ENCODE measurements around the gene IGFLR1. TPM values are rescaled to one million over a fixed set of nuclear protein-coding genes. Genes with fewer than 3 reads are reported as not detected.

The IGFLR1 gene
- total RNA-seq, 1 donor from 2014 or later: not detected

DNA sequence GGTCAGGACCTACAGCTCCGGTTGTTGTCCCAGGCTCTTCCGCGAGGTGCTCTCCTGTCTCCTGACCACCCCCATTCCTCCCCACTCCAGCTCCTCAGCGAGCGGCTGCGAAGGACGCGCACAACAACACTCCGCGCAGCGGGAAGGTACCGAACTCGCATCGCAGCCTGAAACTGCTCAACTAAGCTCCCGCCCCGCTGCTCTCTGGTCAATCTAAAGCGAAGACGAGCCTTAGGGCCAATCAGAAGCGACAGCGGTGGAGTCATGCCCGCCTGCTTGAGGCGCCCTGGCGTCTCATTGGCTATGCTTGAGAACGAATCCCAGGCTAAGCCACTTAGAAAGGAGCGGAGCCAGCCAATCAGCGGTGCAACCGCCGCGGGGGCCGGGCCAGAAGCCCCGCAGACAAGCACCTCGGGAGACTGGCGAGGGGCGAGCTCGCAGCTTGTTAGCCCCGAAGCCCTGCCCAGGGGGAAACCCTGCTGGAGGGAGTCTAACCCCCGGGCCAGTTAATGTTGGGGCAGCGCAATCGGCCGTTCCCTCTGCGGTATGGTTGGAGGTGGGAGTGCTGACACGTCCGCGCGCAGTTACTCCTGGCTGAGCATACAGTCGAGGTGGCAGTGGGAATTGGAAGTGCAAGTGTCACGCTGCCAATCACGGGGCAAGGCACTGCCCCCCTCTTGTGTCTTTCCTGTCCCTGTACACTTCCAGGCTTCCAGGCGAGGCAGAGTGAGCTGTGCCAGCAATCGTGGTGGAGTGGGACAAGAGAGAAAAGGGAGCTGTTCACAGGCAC lies 39.8 kb downstream of the IGFLR1 start:
- H3K4me3 ChIP-seq: peak overlapping the region; percentile 64 to 65
- no peaks in the 10 kb centered on the region for H3K36me3 ChIP-seq
- no peak overlapping the region for H3K27ac ChIP-seq
- H3K9me3 ChIP-seq: no peaks in the 10 kb centered on the region
- no peaks in the 10 kb centered on the region for H3K27me3 ChIP-seq
- H3K4me1 ChIP-seq: peaks cover 2 to 3% of the 10 kb centered on the region in 2 donors
- DNase-seq (ENCODE audit: low spot score in 2 of 2): peak; percentile 94 to 98
- intact Hi-C loops (cut with DNase I): loop anchor here (1.0 to 5.0 kb wide), 5 partner anchors 15 to 75 kb away; partner anchors contain the start of genes ARHGAP33 and PROSER3
- TF ChIP-seq, protein P1, sequence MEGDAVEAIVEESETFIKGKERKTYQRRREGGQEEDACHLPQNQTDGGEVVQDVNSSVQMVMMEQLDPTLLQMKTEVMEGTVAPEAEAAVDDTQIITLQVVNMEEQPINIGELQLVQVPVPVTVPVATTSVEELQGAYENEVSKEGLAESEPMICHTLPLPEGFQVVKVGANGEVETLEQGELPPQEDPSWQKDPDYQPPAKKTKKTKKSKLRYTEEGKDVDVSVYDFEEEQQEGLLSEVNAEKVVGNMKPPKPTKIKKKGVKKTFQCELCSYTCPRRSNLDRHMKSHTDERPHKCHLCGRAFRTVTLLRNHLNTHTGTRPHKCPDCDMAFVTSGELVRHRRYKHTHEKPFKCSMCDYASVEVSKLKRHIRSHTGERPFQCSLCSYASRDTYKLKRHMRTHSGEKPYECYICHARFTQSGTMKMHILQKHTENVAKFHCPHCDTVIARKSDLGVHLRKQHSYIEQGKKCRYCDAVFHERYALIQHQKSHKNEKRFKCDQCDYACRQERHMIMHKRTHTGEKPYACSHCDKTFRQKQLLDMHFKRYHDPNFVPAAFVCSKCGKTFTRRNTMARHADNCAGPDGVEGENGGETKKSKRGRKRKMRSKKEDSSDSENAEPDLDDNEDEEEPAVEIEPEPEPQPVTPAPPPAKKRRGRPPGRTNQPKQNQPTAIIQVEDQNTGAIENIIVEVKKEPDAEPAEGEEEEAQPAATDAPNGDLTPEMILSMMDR (IDR thresholded peaks at IDR 0.05): no peak

DNA sequence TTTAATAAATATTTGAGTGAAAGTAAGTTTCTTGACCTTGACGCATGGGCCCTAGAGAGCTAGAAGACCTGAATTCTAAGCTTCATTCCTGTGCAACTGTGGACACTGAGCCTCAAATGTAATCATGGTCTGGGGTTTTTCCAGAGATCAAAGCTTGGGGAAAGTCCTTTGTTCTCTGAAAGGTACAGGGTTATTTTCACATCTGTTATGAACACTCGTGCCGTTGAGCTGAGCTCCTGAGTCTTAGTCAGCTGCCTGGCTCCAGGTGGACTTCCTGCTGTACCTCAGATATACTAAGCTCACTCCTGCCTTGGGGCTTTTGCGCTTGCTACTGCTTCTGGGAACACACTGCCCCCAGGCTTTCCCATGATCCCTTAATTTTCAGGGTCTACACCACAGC lies 45.4 kb downstream of the IGFLR1 start:
- no peaks in the 10 kb centered on the region for H3K36me3 ChIP-seq
- H3K9me3 ChIP-seq: no peaks in the 10 kb centered on the region
- TF ChIP-seq, protein P1 (IDR thresholded peaks at IDR 0.05): no peak
- intact Hi-C loops (cut with DNase I): no loop called here
- no peak for DNase-seq (ENCODE audit: low spot score in 2 of 2)
- H3K4me3 ChIP-seq: no peak overlapping the region
- H3K27ac ChIP-seq: no peak overlapping the region
- no peaks in the 10 kb centered on the region for H3K27me3 ChIP-seq
- peaks cover 0 to under 1% of the 10 kb centered on the region in 2 donors for H3K4me1 ChIP-seq

DNA sequence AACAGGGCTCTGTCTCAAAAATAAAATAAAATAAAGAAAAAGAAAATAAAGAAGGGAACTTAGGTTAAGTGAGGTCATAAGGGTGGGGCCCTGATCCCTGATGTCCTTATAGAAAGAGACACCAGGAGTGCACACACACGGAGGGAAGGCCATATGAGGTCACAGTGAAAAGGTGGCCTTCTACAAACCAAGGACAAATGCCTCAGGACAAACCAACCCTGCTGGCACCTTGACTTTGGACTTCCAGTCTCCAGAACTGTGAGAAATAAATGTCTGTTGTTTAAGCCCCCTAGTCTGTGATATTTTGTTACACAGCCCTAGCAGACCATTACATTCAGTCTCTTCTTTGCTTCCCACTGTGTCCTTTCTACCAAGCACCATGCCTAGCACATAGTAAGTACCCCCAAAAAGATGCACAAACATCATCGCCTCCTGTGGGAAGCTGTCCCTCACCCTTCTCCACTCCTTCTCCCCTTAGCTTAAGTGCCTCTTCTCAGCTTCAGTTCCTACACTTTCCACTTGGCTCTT lies 46.3 kb downstream of the IGFLR1 start:
- Histone ChIP-seq H3K4me1 (no peaks in the 10 kb centered on the region), H3K27me3 (no peaks in the 10 kb centered on the region), H3K4me3 (no peak overlapping the region), H3K36me3 (no peaks in the 10 kb centered on the region), H3K9me3 (no peaks in the 10 kb centered on the region), H3K27ac (no peak overlapping the region)
- DNase-seq (ENCODE audit: low spot score in 2 of 2): no peak
- intact Hi-C loops (cut with DNase I): no loop called here
- TF ChIP-seq, protein P1 (IDR thresholded peaks at IDR 0.05): no peak

DNA sequence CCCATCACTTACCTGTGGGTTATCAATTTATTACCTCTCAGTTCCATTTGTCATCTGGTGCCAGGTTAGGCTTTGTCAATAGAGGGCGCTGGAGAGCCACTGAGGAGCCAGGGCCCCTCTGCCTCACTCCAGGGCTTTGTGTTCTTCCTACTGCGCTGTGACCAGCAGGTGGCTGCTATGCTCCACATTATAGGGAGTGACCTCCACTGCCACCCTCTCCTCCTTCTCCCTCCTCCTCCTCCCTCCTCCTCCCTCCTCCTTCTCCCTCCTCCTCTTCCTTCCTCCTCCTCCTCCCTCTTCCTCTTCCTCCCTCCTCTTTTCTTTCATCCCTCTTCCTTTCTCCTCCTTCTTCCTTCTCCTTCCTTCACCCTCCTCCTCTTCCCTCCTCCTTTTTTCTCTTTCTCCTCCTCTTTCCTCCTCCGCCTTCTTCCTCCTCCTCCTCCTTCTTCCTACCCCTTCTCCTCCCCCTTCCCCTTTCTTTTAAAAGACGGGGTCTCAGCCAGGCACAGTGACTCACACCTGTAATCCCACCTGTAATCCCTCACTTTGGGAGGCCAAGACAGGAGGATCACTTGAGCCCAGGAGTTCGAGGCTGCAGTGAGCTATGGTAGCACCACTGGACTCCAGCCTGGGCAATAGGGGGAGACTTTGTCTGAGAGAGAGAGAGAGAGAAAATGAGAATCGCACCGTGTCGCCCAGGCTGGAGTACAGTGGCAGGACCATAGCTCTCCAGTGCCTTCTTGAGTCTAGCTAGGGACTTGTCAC lies 48.2 kb downstream of the IGFLR1 start:
- Histone ChIP-seq H3K4me3 (no peak overlapping the region), H3K27me3 (no peaks in the 10 kb centered on the region), H3K4me1 (no peaks in the 10 kb centered on the region), H3K36me3 (no peaks in the 10 kb centered on the region), H3K27ac (no peak overlapping the region), H3K9me3 (no peaks in the 10 kb centered on the region)
- TF ChIP-seq, protein P1 (IDR thresholded peaks at IDR 0.05): peak; percentile 95 to 97 (median 96)
- peak; percentile 24 to 92 for DNase-seq (ENCODE audit: low spot score in 2 of 2)
- intact Hi-C loops (cut with DNase I): loop anchor here (1.0 to 2.0 kb wide), 2 partner anchors 22 to 243 kb away; partner anchors contain the start of gene LRFN3

DNA sequence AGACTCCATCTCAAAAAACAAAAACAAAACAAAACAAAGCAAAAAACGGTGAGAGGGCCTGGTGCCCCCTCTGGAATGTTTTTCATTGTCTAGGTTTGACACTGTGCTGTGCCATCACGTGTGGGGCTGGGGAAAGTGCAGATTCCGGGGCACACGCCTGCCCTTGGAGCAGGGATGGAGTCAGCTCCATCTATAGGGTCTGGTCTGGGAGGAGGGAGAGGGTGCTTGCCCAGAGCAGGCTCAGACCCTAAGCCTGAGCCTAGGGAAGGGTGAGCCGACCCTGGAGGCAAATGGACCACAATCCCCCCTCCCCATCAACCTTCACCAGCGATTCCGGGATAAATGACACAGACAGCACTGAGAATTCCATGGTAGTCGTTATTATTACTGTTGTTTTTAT lies 48.8 kb downstream of the IGFLR1 start:
- Histone ChIP-seq H3K4me3 (no peak overlapping the region), H3K27me3 (no peaks in the 10 kb centered on the region), H3K27ac (no peak overlapping the region), H3K4me1 (no peaks in the 10 kb centered on the region), H3K9me3 (no peaks in the 10 kb centered on the region), H3K36me3 (no peaks in the 10 kb centered on the region)
- intact Hi-C loops (cut with DNase I): loop anchor here (1.0 to 2.0 kb wide), 2 partner anchors 23 to 243 kb away; partner anchors contain the start of gene LRFN3
- TF ChIP-seq, protein P1 (IDR thresholded peaks at IDR 0.05): no peak
- DNase-seq (ENCODE audit: low spot score in 2 of 2): no peak
